ENCODE results near the gene RGS6. TPM values are rescaled to one million over a fixed set of nuclear protein-coding genes. Genes with fewer than 3 reads are reported as not detected.

RGS6 gene
- total RNA-seq, 2 donors from 2014 or later = 1.4 to 4.7 TPM

DNA sequence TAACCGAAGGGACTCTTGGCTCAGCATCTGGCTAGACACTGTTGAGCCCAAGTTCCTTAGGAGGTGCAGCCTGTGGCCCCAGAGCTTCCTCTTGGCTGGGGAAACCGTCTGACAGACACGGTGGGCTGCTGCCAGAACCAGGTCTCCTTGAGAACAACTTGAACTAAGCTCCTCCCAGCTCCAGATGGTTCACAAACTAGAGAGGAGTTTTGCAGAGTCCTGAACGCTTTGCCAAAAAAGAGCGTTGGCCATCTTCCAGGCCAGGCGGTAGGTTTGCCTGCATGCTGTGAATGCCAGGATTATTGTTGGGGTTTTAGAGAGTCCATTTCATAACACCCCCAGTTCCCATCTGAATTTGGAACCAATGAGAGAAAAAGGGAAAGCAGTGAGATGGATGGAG lies 399.8 kb downstream of the RGS6 start:
- ATAC-seq (ENCODE audit: insufficient number of reproducible peaks, low FRiP score, low read depth) (no peak), DNase-seq (ENCODE audit: low spot score) (no peak)
- Histone ChIP-seq H3K36me3 (no peaks in the 10 kb centered on the region), H3K4me1 (ENCODE audit: control insufficient read depth in 1 of 2, low read depth in 2 of 2) (peaks cover 0 to 3% of the 10 kb centered on the region in 2 donors), H3K27ac (no peak overlapping the region), H3K9me3 (no peaks in the 10 kb centered on the region), H3K27me3 (replicated peaks; ENCODE audit: insufficient read depth) (no peaks in the 10 kb centered on the region), H3K4me3 (no peak overlapping the region)
- TF ChIP-seq, protein P1, sequence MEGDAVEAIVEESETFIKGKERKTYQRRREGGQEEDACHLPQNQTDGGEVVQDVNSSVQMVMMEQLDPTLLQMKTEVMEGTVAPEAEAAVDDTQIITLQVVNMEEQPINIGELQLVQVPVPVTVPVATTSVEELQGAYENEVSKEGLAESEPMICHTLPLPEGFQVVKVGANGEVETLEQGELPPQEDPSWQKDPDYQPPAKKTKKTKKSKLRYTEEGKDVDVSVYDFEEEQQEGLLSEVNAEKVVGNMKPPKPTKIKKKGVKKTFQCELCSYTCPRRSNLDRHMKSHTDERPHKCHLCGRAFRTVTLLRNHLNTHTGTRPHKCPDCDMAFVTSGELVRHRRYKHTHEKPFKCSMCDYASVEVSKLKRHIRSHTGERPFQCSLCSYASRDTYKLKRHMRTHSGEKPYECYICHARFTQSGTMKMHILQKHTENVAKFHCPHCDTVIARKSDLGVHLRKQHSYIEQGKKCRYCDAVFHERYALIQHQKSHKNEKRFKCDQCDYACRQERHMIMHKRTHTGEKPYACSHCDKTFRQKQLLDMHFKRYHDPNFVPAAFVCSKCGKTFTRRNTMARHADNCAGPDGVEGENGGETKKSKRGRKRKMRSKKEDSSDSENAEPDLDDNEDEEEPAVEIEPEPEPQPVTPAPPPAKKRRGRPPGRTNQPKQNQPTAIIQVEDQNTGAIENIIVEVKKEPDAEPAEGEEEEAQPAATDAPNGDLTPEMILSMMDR (IDR thresholded peaks at IDR 0.05) = no peak

DNA sequence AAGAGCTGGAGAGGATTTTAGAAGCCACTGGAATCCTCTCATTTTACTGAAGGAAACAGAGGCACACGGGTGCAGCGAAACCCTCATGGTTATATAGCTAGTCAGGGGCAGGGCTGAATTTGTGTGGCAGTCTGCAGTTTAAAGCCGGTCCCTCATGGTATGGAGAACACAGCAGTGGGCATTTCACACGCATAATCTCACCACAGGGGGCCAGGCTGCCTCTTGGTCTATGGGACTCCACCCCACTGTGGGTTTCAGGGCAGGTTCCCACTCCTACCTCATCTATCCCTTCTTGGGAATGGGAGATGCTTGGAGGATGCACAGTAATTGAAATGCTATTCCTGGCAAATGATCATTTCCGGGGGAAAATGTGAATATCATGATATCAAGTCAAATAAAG lies 400.6 kb downstream of the RGS6 start:
- DNase-seq (ENCODE audit: low spot score) (no peak), ATAC-seq (ENCODE audit: insufficient number of reproducible peaks, low FRiP score, low read depth) (no peak)
- Histone ChIP-seq H3K9me3 (no peaks in the 10 kb centered on the region), H3K36me3 (no peaks in the 10 kb centered on the region), H3K4me3 (no peak overlapping the region), H3K27ac (no peak overlapping the region), H3K4me1 (ENCODE audit: control insufficient read depth in 1 of 2, low read depth in 2 of 2) (peaks cover 0 to 3% of the 10 kb centered on the region in 2 donors), H3K27me3 (replicated peaks; ENCODE audit: insufficient read depth) (no peaks in the 10 kb centered on the region)
- TF ChIP-seq, protein P1 (IDR thresholded peaks at IDR 0.05) = no peak

DNA sequence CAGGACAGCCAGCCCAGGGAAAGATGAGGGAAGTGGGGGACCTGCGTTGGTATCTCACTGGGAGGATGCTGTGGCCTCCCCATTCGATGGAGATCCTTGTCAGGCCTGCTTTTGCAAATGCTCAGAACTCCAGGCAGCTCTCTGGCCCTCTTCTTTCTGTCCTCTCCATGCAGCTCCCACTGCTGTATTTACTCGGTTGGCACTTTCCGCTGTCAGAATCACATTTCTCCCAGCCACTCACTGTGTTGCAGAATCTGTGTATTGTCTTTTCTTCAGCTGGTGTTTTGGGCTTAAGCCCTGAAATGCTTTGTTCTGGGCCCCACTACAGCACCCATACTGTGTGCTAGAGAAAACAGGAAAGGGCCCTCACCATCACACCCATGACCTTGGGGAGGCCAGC lies 401.1 kb downstream of the RGS6 start:
- no peak for ATAC-seq (ENCODE audit: insufficient number of reproducible peaks, low FRiP score, low read depth)
- TF ChIP-seq, protein P1 (IDR thresholded peaks at IDR 0.05) = no peak
- no peak overlapping the region for H3K27ac ChIP-seq
- DNase-seq (ENCODE audit: low spot score) = no peak
- H3K4me1 ChIP-seq (ENCODE audit: control insufficient read depth in 1 of 2, low read depth in 2 of 2) = peaks cover 0 to 3% of the 10 kb centered on the region in 2 donors
- no peaks in the 10 kb centered on the region for H3K27me3 ChIP-seq (replicated peaks; ENCODE audit: insufficient read depth)
- H3K9me3 ChIP-seq = no peaks in the 10 kb centered on the region
- no peaks in the 10 kb centered on the region for H3K36me3 ChIP-seq
- no peak overlapping the region for H3K4me3 ChIP-seq

DNA sequence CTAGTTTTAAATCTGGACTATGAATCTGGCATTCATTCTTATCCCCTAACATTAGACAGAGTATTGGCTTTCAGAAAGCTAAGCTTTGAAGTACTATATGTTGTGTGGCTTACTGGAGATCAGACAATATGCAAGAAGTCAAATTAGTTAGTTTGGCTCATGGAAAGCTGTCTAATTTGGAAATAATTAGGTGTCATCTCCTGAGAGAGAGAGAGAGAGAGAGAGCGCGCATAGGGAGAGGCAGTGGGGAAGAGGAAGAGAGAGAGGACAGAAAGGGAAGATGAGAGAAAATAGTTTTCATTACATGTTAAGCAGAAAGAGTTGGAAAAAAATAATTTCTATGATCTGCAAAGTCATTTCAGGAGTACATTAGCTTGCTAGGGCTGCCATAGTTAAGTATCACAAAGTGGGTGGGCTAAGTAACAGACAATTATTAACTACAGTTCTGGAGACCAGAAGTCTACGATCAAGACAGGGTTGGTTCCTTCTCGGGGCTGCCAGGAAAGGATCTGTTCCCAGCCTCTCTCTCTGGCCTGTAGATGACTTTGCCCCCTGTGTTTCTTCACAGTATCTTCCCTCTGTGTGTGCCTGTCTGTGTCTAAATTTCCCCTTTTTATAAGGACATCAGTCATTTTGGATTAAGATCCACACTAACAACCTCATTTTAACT lies 404.2 kb downstream of the RGS6 start:
- no peak overlapping the region for H3K27ac ChIP-seq
- TF ChIP-seq, protein P1 (IDR thresholded peaks at IDR 0.05) = no peak
- no peak for ATAC-seq (ENCODE audit: insufficient number of reproducible peaks, low FRiP score, low read depth)

DNA sequence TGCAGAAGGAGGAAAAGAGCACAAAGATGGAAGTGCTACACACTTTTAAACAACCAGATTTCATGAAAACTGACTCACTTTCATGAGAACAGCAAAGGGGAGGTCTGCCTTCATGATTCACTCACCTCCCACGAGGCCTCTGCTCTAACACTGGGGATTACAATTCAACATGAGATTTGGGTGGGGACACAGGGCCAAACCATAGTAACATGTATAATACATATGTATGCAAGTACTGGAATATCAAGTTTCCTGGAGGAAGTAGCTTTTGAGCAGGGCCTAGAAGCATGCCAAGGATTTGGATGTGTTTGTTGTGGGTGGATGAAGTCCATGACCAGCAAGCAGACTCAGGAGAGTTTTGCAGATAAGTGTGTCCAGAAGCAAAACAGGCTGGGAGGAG lies 409.0 kb downstream of the RGS6 start:
- H3K9me3 ChIP-seq = no peaks in the 10 kb centered on the region
- no peaks in the 10 kb centered on the region for H3K27me3 ChIP-seq (replicated peaks; ENCODE audit: insufficient read depth)
- TF ChIP-seq, protein P1 (IDR thresholded peaks at IDR 0.05) = no peak
- H3K4me3 ChIP-seq = no peak overlapping the region
- H3K4me1 ChIP-seq (ENCODE audit: control insufficient read depth in 1 of 2, low read depth in 2 of 2) = no peaks in the 10 kb centered on the region
- ATAC-seq (ENCODE audit: insufficient number of reproducible peaks, low FRiP score, low read depth) (no peak), DNase-seq (ENCODE audit: low spot score) (no peak)
- no peaks in the 10 kb centered on the region for H3K36me3 ChIP-seq
- no peak overlapping the region for H3K27ac ChIP-seq

More for the DNA sequence above, 404.2 kb downstream of the RGS6 start:
- no peak overlapping the region for H3K4me3 ChIP-seq
- no peaks in the 10 kb centered on the region for H3K36me3 ChIP-seq
- DNase-seq (ENCODE audit: low spot score) = no peak
- peaks cover 0 to 2% of the 10 kb centered on the region in 2 donors for H3K4me1 ChIP-seq (ENCODE audit: control insufficient read depth in 1 of 2, low read depth in 2 of 2)
- no peaks in the 10 kb centered on the region for H3K9me3 ChIP-seq
- H3K27me3 ChIP-seq (replicated peaks; ENCODE audit: insufficient read depth) = no peaks in the 10 kb centered on the region
